NCI-H446 treated with DMSO at 0.1 percent for 48 hours (cell line): ENCODE data around the gene SERINC5.

ENCODE experiments used
- DNase-seq: peaks from one replicate; lab custom pipeline; 2025; lab: John Stamatoyannopoulos, UW

Gene SERINC5

DNA sequence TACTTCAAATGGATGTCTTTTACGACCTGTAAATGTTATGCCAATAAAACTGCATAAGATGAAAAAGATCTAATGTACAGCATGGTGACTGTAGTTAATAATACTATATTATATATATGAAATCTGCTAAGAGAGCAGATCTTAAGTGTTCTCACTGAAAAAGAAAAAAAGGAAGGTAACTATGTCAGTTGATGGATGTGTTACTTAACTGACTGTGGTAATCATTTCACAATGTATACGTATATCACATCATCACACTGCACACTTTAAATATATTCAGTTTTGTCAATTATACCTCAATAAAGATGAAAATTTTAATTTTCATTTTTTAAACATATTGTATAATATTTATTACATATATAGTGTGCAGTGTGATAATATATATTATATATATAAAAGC is 188.8 kb downstream of the SERINC5 start:
- no peak for DNase-seq

GRCh38 chr5:80064124-80064523 is 191.7 kb downstream of the SERINC5 start:
- no peak for DNase-seq
